ENCODE measurements around the gene LRTM2.

Gene LRTM2

GRCh38 chr12:1882850-1883470, 62.6 kb downstream of the LRTM2 start:
- DNase-seq (ENCODE audit: low spot score): no peak
- no peak for FAIRE-seq

DNA sequence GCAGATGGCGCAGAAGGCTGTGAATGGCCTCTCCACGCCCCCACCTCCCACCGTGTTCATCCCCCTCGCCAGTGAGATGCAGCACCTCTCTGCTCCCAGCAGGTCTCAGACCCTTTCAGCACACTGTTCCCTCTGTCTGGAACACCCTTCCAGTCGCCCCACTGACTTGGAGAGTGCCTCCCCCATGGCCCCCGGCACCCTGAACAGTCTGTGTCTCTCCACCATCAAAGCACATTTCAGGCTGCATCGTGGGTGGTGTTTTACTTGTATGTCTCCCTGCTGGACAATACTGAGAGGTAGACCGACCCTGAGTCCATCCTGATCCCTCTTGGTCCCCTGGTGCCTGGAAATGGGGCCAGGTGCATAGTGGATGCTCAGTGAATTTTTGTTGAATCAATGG, 63.1 kb downstream of the LRTM2 start:
- FAIRE-seq (no peak), DNase-seq (ENCODE audit: low spot score) (no peak)

DNA sequence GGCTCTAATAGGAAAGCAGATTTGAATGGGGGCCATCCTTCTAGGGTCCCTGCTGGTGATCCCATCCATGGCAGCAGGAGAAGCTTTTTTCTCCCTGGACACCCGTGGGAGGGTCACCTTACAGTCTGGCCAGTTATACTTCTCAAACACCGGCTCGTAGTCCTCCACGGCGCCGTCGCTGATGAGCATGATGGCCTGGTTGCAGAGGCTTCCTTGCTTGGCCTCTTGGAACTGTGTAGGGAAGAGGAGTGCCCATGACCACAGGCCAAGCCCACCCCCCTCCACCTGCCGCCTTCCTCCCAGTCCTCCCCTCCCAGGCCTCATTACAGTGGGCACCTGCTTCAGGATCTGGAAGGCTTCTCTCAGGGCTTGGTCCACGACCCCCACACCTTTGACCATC, 64.3 kb downstream of the LRTM2 start:
- FAIRE-seq (no peak), DNase-seq (ENCODE audit: low spot score) (no peak)

- FAIRE-seq: no peak
- DNase-seq (ENCODE audit: low spot score): no peak
These were observed 64.8 kb downstream of the LRTM2 start for GRCh38 chr12:1885082-1885596.

DNA sequence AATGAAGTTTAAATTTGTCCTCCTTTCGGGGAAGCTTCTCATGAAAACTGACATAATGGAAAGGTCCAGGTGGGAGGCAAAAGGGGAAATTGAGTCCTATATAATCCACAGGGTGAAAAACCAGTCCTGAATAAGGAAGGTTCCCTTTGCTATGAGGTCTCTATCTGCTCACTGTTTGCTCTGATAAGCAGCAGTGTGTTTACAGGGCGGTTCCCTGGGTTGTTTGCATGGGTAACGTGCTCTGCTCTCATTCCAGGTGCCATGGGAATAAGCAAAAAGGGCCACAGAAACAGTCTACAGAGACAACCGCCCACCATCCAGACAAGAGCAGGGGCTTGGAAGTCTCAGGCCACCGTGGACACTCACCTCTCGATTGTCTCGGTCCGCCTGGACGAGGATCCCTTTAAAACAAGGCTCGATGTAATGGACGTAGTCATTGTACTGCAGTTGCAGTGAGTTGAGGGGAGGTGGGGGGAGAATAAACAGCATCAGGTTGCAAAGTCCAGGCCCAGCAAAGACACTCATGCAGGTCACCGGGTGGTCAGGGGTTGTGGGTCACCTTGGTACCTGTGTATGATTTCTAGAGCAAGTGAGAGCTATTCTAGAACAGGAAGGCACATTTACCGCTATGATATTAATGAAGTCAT, 65.4 kb downstream of the LRTM2 start:
- FAIRE-seq (no peak), DNase-seq (ENCODE audit: low spot score) (no peak)

Data from RCC 7860 (cell line).